ENCODE results near the gene SMC5.

GRCh38 chr9:70278305-70278704 is 19.5 kb downstream of the SMC5 start:
- TF ChIP-seq YY1 (IDR thresholded peaks at IDR 0.05; ENCODE audit: insufficient read depth, insufficient read length) (no peak), SUZ12 (IDR thresholded peaks at IDR 0.05; ENCODE audit: extremely low read depth, insufficient read depth, insufficient read length) (no peak), ZNF274 (IDR thresholded peaks at IDR 0.05; ENCODE audit: low read depth, low read length) (no peak)
